HEK293T (cell line): ENCODE data around the gene DUSP6.

Experiments used
- FOXM1 ChIP-seq: fragments of 450-650 bp; IDR thresholded peaks from 2 replicates; pipeline ENCODE4 v1.6.1; 2017; ENCODE audit warnings: mild to moderate bottlenecking, borderline replicate concordance
- LEF1 ChIP-seq: fragments of 450-650 bp; IDR thresholded peaks from 2 replicates; pipeline ENCODE4 v1.6.1; 2017; ENCODE audit warnings: mild to moderate bottlenecking, borderline replicate concordance
- SP1 ChIP-seq: fragments of 450-650 bp; IDR thresholded peaks from 2 replicates; pipeline ENCODE4 v1.6.1; 2017
- ZNF384 ChIP-seq: fragments of 450-650 bp; IDR thresholded peaks from 2 replicates; pipeline ENCODE4 v1.6.1; 2016
- TF ChIP-seq, protein P1 (sequence below): fragments of 450-650 bp; IDR thresholded peaks from 2 replicates; pipeline ENCODE4 v1.6.1; 2016

DNA sequence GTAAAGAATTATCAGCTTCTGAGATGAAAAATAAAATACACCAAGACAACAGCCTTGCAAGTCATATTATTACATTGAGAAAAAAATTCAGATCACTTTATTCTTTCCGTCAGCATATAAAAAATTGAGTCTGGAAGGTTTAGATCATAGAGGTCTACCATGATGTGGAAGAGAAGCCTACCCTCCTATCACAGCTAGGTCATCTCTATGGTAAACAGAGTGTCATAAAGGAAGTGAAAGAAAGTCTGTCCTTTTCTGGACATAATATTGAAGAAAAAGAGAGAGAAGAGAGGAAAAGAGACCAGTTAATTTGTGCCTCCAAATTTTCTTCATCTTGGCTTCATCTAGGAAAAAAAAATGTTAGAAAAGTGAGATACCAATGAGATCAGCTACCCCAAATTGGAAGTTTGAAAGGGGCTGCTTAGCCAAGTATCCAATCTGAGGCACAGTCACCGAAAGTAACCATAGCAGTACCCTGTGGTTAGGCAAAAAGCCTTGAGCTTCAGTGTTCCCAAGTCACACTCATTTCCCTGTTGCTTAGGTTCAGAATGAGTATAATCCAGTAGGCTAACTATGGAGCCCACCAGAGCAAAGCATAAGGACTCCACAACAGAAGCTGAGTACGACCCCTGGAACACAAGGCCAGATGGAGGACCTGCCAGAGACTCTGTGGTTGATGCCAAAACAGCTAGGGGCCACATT, 38.1 kb downstream of the DUSP6 start:
- TF ChIP-seq FOXM1 (no peak), ZNF384 (no peak), LEF1 (no peak), SP1 (no peak)
- TF ChIP-seq, protein P1, sequence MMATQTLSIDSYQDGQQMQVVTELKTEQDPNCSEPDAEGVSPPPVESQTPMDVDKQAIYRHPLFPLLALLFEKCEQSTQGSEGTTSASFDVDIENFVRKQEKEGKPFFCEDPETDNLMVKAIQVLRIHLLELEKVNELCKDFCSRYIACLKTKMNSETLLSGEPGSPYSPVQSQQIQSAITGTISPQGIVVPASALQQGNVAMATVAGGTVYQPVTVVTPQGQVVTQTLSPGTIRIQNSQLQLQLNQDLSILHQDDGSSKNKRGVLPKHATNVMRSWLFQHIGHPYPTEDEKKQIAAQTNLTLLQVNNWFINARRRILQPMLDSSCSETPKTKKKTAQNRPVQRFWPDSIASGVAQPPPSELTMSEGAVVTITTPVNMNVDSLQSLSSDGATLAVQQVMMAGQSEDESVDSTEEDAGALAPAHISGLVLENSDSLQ = no peak
